GM18502 (cell line): Measurements from ENCODE around the gene NUP62.
"Not testable (repeated sequence)": the region's sequence is repeated elsewhere in the genome, so short reads cannot be mapped to it uniquely, and the experiment has no call there.

Experiments used
- ATAC-seq: cut with Tn5 transposase; IDR thresholded peaks from one replicate; pipeline ENCODE4 v1.9.1; 2021; ENCODE audit warnings: mild to moderate bottlenecking; ENCODE audit not compliant: unreplicated experiment, poor library complexity

Gene NUP62

GRCh38 chr19:49929121-49929610 lies at the start of gene NUP62, which contains the start of gene ATF5:
TSS of gene NUP62 (minus strand) at chr19:49929504. CDS start at chr19:49909807, 19,697 bp downstream.
TSS of gene ATF5 (plus strand) at chr19:49929205. CDS start at chr19:49930851, 1,646 bp downstream.
- peak; percentile 50 for ATAC-seq

DNA sequence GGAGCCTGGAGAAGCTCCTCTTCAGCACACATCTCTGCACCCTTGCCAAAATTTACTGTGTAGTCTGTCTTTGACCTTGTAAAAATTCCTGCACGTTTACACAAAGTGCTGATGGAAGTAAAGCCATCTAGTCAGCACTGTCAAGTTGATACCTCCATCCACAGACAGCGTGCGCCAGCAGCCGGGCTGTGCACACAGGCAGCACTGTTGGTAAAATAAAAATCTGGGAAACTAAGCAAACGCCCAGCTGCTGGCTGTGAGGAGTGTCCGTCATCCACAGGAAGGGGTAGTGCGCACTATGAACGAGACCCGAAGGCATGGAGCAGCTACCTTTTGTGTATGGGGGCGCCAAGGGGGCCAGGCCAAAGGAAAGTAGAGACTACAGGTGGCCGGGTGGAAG lies 49.0 kb upstream of the NUP62 start:
- no peak for ATAC-seq

GRCh38 chr19:49977881-49978280 lies 48.6 kb upstream of the NUP62 start:
- no peak for ATAC-seq

DNA sequence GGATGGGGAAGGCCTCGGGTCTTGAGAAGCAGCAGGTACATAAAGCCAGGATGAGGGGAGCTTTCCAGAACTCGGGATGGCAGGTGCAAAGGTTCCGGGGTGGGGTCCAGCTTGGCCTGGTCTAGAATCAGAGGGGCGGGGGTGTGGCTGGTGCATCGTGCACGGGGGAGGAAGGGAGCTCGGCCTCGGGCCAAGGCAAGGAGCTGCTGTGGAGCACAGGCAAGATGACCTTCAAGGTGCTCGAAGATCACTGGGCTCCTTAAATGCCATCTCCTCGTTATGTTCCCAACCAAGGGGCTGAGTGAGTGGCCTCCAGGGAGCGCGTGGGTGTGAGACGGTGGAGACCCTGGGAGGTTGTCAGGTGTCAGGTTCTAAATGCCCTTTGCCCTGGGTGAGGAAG lies 47.8 kb upstream of the NUP62 start:
- ATAC-seq = no peak

DNA sequence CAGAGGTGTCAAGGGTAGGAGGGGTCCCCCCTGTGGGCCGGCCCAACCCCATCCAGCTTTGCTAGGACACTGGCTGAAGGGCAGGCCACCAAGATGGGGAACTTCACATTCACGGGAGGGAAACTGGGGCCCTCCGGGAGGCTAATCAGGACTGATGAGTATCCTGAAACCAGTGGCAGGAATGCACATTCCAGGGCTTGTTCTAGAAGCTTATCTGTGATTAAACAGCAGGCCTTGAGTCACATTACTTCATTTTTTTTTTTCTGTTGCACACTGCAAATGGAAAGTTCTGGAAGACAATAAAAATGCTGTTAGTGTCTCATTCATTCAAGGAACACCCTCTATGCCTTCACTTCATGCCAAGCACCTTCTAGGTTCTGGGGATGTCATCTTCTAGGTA lies 47.2 kb upstream of the NUP62 start:
- no peak for ATAC-seq

DNA sequence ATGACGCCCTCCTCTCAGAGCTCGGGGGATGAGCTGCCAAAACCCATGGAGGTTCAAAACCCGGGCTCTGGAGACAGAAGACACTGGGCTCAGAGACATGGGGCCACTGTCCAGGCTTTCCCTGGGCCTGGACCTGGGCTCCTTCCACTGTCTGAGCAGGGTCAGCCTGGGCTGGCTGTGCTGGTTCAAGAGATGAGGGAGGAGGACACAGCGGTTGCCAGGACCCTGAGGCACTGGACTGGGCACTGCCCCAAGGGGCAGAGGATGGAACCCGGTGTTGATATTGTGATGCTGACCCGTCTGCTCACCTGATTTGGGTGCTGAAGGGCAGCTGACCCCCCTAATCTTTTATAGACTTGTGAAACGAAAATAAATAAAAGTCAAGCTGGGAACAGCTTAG lies 45.7 kb upstream of the NUP62 start:
- no peak for ATAC-seq

DNA sequence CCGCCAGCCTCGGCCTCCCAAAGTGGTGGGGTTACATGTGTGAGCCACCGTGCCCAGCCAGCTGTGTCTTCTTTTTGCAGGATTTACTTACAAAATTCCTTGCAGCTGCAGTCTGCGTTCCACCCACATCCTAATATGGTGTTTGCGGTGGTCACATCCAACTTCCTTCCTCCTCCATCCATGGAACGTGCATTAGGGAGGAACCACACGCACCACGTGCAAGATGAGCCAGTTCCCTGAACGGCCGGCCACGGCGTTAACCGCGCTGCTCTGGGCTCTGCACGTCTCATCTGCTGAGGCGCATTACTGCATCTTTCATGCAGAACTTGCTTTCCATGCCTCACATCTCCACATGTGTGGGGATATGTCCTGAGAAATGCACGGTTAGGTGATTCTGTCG lies 44.7 kb upstream of the NUP62 start:
- no peak for ATAC-seq

DNA sequence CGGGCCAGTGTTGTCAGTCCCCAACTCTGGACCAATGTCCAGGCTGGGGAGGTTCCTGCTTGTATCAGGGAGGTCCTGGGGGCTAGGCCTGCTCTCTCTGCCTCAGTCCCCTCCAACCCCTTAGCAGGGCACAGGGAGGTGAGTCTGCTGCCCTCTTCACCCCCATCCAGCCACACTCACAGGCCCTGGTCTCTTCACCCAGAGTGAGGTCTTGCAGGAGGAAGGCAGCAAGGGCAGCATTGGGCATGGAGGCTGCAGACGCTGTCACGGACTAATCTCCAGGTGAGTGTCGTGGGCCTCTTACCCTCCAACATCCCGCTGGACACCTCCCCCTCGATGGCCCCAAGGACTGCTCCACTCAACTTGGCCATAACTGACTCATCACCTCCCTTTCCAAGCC lies 43.5 kb upstream of the NUP62 start:
- ATAC-seq = no peak

- no peak for ATAC-seq
Measured at GRCh38 chr19:49971991-49972411, 42.7 kb upstream of the NUP62 start.

GRCh38 chr19:49969355-49969754 lies 40.1 kb upstream of the NUP62 start:
- ATAC-seq = not testable (repeated sequence)

DNA sequence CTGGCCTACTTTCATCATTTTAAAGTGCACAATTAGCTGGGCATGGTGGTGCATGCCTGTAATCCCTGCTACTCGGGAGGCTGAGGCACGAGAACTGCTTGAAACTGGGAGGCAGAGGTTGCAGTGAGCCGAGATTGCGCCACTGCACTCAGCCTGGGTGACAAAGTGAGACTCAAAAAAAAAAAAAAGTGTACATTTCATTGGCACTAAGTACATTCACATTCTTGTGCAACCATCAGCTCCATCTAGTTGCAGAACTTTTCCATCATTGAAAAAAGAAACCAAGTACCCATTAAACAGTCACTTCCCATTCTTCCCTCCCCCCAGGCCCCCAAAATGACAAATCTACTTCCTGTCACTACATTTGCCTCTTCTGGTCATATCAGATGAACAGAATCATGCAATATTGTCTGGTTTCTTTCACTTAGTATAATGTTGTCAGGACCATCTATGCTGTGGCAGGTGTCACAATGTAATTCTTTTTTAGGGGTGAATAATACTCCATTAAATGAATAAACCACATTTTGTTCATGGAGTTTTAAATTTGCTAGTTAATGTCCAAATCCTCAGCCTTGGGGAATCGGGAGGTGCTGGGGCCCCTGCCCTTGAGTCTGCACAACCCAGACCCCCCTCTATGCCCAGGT lies 39.1 kb upstream of the NUP62 start:
- ATAC-seq = no peak

- ATAC-seq = not testable (repeated sequence)
Measured at GRCh38 chr19:49960980-49961379, 31.7 kb upstream of the NUP62 start, which contains the start of gene SIGLEC11. TSS of gene SIGLEC11 (minus strand) at chr19:49961172. CDS start at chr19:49961081, 91 bp downstream.

- not testable (repeated sequence) for ATAC-seq
Measured at GRCh38 chr19:49959892-49960291, 30.6 kb upstream of the NUP62 start.

- not testable (repeated sequence) for ATAC-seq
Measured at GRCh38 chr19:49958596-49958995, 29.3 kb upstream of the NUP62 start.

GRCh38 chr19:49958144-49958543 lies 28.8 kb upstream of the NUP62 start:
- ATAC-seq = not testable (repeated sequence)

- ATAC-seq = no peak
Measured at GRCh38 chr19:49957262-49957915, 28.1 kb upstream of the NUP62 start.

DNA sequence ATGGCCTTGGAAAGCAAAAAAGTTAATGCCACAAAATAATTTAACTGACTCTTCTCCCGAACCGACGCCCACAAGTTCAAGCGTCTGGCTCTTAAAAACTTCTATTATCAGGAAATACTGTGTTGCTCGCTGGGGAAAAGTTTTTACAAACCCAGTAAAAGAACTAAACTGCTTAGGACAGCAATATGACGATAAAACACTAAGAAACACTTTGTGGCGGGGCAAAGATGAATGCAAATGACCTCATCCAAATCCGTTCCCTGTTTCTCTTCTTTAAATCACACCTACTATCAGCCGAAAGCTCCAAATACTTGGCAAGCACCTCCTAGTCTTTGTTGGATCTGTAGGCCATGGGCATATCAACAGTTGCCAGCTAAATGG lies 26.8 kb upstream of the NUP62 start:
- no peak for ATAC-seq

DNA sequence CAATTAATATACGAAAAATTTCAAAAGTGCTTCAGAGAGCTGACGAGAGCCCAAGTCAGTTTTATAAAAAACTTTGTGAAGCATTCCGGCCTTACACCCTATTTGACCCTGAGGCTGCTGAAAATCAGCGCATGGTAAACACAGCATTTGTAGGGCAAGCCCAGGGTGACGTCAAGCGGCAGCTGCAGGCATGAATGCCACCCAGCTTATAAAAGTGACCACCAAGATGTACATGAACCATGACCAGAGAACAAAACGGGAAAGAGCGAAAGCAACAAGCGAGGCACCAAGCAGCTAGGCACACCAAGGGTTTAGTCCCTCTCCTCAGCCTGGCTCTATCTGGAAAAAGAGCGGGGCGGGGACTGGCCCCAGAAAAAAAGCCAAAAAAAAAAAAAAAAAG lies 25.6 kb upstream of the NUP62 start:
- ATAC-seq = no peak

GRCh38 chr19:49954092-49954829 lies 25.0 kb upstream of the NUP62 start:
- ATAC-seq = no peak

GRCh38 chr19:49953416-49953815 lies 24.1 kb upstream of the NUP62 start:
- no peak for ATAC-seq

GRCh38 chr19:49952906-49953305 lies 23.6 kb upstream of the NUP62 start:
- no peak for ATAC-seq
